ENCODE results near the gene SLC13A2.

SLC13A2 gene

DNA sequence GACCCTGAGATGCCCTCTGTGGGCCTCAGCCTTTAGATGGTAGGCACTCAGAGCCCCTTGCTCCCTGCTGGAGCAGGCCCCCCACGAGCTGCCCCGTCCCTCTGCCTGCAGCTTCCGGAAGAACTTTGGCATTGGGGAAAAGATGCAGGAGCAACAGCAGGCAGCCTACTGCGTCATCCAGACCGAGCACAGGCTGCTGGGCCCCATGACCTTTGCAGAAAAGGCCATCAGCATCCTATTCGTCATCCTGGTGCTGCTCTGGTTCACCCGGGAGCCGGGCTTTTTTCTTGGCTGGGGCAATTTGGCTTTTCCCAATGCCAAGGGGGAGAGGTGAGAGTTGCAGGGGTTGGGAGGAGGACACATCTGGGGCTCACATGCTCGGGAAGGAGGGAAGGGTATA, 20.0 kb downstream of the SLC13A2 start:
- DNase-seq (ENCODE audit: low spot score): no peak

- peak; percentile 54 for DNase-seq (ENCODE audit: low spot score)
Measured at GRCh38 chr17:28494445-28495188, 21.2 kb downstream of the SLC13A2 start.

DNA sequence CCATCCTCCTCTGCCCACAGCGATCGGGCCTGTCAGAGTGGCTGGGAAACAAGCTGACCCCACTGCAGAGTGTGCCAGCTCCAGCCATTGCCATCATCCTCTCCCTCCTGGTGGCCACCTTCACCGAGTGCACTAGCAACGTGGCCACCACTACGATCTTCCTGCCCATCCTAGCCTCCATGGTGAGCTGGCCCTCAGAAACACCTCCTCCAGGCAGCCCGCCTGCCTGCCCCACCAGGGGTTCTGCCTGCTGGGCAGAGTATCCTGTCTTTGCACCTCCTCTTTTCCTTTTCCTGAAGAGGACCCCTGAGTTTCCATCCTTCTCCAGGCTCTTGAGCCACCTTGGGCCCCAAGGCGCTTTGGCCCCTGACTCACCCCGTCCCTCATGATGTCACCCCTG, 22.2 kb downstream of the SLC13A2 start:
- DNase-seq (ENCODE audit: low spot score): no peak

- no peak for DNase-seq (ENCODE audit: low spot score)
Measured at GRCh38 chr17:28497931-28498330, 24.5 kb downstream of the SLC13A2 start.

GRCh38 chr17:28498652-28499363, 25.4 kb downstream of the SLC13A2 start:
- no peak for DNase-seq (ENCODE audit: low spot score)

DNA sequence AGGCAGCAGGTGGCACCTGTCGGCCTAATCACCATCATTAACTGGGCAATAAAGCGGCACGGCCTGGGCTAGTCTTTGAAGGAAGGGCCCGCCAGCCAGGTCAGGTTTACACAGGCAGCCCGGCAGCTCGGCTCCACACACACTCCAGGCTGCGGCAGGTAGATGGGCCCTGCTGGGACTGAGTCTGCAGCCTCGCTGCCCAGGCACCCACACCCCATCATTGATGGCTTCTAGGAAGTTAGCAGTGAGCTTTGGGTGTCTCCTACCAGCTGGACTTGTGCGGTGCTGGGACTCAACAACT, 25.9 kb downstream of the SLC13A2 start:
- no peak for DNase-seq (ENCODE audit: low spot score)

DNA sequence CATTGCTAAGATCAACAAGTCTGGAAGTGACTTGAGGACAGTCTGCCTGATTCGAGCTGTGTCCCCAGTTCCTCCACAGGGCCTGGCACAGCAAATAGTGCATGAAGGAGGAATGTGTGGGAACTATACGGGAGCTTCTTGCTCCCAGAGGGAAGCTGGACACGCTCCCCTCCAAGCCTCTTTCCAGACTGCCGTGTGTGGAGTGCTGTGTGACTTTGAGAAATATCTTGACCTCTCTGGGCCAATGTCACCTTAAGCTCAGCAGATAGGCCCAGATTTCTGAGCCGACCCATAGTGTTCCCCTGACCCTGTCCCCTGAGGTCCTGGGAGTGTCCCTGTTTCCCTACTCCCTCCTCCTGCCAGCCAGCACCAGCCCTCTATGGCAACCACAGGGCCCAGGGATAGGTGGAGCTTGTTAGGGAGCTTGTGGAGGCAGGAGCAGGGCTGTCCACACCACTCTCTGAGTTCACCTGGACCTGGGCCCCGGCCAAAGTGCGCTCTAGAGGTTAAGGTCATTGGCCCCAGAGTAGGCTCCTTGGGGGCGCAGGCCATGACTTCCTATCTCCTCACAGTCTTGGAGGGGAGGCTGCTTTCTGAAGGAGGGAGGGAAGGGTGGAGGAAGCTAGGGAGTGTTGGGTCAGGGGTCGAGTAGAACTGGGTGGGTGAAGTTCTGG, 26.4 kb downstream of the SLC13A2 start:
- DNase-seq (ENCODE audit: low spot score): no peak

- no peak for DNase-seq (ENCODE audit: low spot score)
Measured at GRCh38 chr17:28500712-28501379, 27.4 kb downstream of the SLC13A2 start.

DNA sequence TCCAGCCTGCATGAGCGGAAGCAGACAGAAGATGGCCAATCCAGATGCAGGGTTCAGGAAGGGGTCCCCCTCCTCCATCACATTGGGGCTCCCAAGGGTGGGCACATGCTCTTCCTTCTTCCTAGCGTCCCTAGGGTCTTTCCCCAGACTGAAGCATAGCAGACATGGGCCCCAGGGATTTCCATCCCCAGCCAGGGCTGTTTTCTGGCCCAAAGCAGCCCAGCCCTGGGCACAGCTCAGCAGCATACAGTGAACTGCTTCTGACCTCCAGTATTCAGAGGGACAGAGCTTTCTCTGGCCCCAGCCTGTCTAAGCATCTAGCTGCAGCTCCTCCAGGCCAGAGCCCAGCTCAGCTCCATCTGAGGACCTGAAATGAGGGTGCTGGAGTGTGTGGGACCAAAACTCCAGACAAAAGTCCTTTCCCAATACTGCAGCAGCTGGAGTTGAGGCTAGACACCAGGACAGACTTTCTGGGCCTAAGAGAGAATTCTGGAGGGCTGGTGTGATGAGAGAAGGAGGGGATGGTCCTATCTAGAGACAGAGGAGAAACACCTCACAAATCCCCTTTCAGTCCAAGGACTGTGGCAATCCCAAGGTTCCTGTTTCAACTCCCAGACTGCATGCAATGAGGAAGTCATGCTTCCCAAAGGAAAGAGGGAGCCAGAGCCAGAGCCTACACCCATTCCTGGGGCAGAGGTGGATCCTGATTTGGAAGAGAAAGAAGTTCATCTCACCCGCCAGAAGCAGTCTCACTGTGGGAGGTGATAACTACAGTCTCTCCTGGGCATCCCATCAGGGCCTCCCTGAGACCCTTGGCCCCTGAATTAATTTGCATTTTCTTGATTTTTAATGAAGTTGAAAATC, 28.2 kb downstream of the SLC13A2 start:
- DNase-seq (ENCODE audit: low spot score): no peak

DNA sequence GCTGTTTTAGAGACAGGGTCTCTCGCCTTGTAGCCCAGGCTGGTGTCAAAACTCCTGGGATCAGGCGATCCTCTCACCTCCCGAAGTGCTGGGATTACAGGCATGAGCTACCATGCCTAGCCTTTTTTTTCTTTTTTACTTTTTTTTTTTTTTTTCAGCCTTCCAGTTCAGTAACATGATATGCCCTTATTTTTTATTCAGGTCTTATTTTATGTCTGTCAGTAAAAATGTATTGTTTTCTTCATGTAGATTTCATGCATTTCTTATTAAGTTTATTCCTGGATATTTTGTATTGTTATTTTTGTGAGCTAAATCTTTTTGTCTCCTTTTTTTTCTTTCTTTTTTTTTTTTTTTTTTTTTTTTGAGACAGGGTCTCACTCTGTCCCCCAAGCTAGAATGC, 30.0 kb downstream of the SLC13A2 start:
- no peak for DNase-seq (ENCODE audit: low spot score)

DNA sequence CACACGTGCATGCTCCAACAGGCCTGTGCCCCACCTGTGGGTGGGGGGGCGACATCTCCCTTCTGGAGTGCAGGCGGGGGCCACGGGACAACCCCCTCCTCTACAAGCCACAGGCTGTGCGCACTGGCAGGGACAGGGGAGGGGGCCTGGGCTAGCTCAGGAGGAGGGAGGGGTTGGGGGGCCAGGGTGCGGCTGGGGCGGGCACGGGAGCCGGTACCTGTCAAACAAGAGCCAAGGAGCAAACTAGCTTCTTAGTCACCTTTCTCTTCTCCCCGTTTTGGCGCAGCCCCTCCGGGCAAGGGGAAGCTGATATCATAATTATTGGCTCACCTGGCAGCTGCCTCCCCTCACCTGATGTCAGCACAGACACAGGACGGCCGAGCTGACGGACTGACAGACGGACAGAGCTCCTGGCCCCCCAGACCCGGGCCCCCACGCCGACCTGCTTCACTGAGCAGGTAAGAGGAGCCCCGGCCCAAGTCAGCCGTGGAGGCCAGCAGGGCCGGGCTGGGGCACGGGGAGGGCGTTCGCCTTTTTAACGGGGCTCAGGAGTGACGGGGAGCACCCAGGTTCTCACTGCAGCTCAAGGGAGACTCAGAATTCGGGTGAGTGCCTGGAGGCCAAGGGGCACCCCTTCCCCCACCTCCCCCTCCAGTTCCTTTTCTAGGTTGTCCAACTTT, 32.7 kb downstream of the SLC13A2 start, which contains the start of gene FOXN1:
TSS of gene FOXN1 (plus strand) at position 363 of the 680 bp plus-strand sequence. CDS start 17,622 bp downstream, outside the sequence.
- no peak for DNase-seq (ENCODE audit: low spot score)

- no peak for DNase-seq (ENCODE audit: low spot score)
Measured at GRCh38 chr17:28506763-28507487, 33.5 kb downstream of the SLC13A2 start.

DNA sequence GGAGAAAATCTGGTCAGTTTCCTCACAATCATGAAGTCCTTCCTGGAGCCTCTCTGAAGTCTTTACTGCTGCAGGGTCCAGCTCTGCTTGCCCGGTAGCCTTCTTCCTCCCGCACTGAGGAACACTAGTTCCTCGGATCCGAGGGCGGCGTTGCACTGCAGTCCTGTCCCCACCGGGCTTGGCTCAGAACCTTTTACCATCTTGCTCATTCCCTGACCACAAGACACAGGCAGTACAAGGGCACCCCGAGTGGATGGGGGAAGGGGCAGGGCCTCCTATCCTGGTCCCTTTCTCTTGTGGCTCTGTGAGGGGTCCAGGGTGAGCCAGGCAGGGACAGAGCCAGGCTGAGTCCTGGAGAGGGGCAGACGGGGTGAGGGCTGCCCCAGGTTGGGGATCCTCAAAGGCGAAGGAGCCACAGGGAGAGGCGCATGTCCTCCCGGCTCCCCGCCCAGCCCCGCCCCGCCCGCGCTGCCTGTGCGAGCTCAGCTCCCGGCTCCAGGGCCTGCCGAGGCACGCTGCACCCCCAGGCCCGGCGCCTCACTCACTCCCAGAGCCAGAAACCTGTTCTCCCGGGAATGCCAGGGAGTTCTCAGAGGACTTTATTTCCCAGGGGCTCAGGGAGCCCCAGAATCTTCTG, 34.2 kb downstream of the SLC13A2 start:
- DNase-seq (ENCODE audit: low spot score): no peak

- no peak for DNase-seq (ENCODE audit: low spot score)
Measured at GRCh38 chr17:28508211-28508724, 34.8 kb downstream of the SLC13A2 start.

- DNase-seq (ENCODE audit: low spot score): no peak
Measured at GRCh38 chr17:28509789-28510188, 36.3 kb downstream of the SLC13A2 start.

DNA sequence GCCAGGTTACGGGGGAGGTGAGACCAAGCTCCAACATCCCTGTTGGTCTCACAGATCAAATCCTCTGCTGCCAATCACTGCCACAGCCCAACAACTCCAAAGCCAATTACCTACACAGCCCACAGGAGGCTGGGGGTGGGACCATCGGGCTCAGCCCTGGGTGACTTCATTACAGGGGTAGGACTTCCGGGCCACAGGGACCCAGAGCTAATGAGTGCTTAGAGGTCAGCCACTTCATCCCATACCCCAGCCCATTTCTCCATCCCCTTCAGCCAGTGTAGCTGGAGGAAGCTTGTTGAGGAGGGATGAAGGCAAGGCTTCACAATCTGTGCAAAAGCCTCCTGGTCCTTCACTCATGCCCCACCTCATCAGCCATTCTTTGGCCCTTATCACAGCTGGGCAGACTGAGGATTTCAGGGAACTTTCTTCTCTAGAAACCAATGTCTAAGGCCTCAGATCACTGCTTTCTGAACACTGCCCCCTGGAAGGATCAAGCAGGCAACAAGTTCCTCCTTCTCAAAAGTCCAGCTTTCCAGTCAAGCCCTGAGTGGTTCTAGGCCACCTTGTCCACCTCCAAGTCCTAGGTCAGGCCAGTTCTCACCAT, 38.5 kb downstream of the SLC13A2 start:
- no peak for DNase-seq (ENCODE audit: low spot score)

DNA sequence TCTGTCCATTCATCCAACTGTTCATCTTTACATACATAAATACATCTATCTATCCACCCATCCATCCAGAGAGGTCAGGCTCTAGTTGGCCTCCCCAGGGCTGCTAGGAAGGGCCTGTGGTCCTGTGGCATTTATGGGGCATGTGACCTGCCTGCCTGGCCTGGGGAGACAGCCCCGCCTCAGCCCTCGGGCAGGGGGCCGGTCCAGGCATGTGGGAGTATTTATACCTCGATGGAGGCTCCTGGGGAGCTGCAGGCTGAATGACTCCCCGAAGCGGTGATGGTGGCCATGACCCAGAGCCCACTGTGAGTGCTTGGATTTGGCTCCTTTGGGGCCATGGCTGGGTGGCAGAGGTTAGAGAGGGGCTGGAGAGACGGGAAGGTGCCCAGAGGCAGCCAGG, 40.0 kb downstream of the SLC13A2 start:
- DNase-seq (ENCODE audit: low spot score): no peak

DNA sequence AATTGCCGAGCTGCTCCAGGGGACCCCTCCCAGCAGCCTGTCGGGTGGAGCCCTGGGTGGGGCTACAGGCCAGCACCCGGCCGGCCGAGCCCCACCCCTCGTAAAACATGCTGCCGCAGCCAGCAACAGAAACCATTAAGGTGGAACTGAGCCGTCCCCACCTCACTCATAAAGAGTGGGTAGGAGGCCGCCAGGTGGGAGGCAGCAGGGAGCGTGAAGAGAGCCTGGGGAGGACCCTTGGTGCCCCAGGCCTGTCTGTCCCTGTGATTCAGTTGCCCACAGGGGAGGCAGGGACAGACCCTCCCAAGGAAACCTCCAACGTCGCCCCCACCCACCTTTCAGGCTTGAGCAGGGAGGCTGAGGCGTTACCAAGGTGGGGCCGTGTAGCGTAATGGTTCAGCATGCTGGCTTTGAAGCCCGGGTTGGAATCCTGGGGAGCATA, 41.1 kb downstream of the SLC13A2 start:
- no peak for DNase-seq (ENCODE audit: low spot score)

GRCh38 chr17:28515518-28515917, 42.1 kb downstream of the SLC13A2 start:
- no peak for DNase-seq (ENCODE audit: low spot score)

Measured in globus pallidus (tissue), 1 donor.